B cell (primary cell): ENCODE data around the gene NOTCH1. TPM values are rescaled to one million over a fixed set of nuclear protein-coding genes. Genes with fewer than 3 reads are reported as not detected.

Source experiments
- ATAC-seq: fragments of 200-7000 bp; cut with Tn5 transposase; one replicate; pipeline ENCODE4 v1.10.0; 2021; ENCODE audit warnings: low read depth, mild to moderate bottlenecking, moderate number of reproducible peaks, moderate library complexity
- CTCF ChIA-PET: fragments of 350-600 bp; sonication (Branson Sonifier 250); formaldehyde crosslinking; loops from one replicate; lab custom pipeline; 2021; ENCODE audit warnings: antibody characterized with exemption, inconsistent platforms; lab: Charles Lee
- POLR2A ChIA-PET: fragments of 350-600 bp; sonication (Branson Sonifier 250); formaldehyde crosslinking; loops from one replicate; lab custom pipeline; 2021; ENCODE audit warnings: antibody characterized with exemption; lab: Charles Lee
- DNase-seq: peaks from one replicate; pipeline ENCODE4 v3.0.0; 2013
- H2AFZ ChIP-seq: 2 replicates; pipeline ENCODE4 v1.6.1; 2012; ENCODE audit warnings: mild to moderate bottlenecking, low read depth, low read length; ENCODE audit not compliant: insufficient read depth, poor library complexity, severe bottlenecking
- H3K27ac ChIP-seq, 2 donors: 1 replicate in 1 of 2; 2 replicates in 1 of 2; pipeline ENCODE4 v1.5.1; 2012 to 2013; ENCODE audit warnings: low read length in 2 of 2, mild to moderate bottlenecking in 2 of 2, moderate library complexity in 1 of 2
- H3K27me3 ChIP-seq, 4 experiments: fragments of 200-600 bp in 1 of 4; sonication (generic) in 1 of 4; replicated peaks in 1 of 4; 1 replicate in 2 of 4; 2 replicates in 2 of 4; pipeline versions ENCODE4 v1.6.1 to v1.7.0; 2013 to 2016; ENCODE audit warnings: low read length in 3 of 4, mild to moderate bottlenecking in 2 of 4, mixed read lengths in 1 of 4, moderate library complexity in 1 of 4; ENCODE audit not compliant: insufficient read depth in 4 of 4, control insufficient read depth in 3 of 4; ENCODE audit errors: control extremely low read depth in 1 of 4
- H3K36me3 ChIP-seq, 2 experiments: replicated peaks in 1 of 2; 1 replicate in 1 of 2; 2 replicates in 1 of 2; pipeline versions ENCODE4 v1.6.1 to v1.7.1; 2013; ENCODE audit warnings: low read length in 1 of 2; ENCODE audit not compliant: insufficient read depth in 2 of 2, control insufficient read depth in 1 of 2; ENCODE audit errors: control extremely low read depth in 1 of 2, extremely low read depth in 1 of 2
- H3K4me1 ChIP-seq, 2 donors: fragments of 200-600 bp in 1 of 2; sonication (generic) in 1 of 2; 1 replicate in 1 of 2; 2 replicates in 1 of 2; pipeline versions ENCODE4 v1.5.1 to v1.6.1; 2013 to 2017; ENCODE audit warnings: low read length in 2 of 2; ENCODE audit not compliant: control insufficient read depth in 2 of 2, insufficient read depth in 2 of 2
- H3K4me2 ChIP-seq: replicated peaks from 2 replicates; pipeline ENCODE3; 2012; ENCODE audit warnings: mild to moderate bottlenecking, low read depth, low read length; ENCODE audit not compliant: poor library complexity, severe bottlenecking
- H3K4me3 ChIP-seq, 5 experiments: fragments of 200-600 bp in 1 of 5; sonication (generic) in 1 of 5; 1 replicate in 3 of 5; 2 replicates in 2 of 5; pipeline versions ENCODE4 v1.5.1 to v1.7.0; 2011 to 2016; ENCODE audit warnings: low read length in 4 of 5, mild to moderate bottlenecking in 4 of 5, low read depth in 2 of 5, control low read depth in 1 of 5, moderate library complexity in 1 of 5; ENCODE audit not compliant: insufficient read depth in 1 of 5; ENCODE audit errors: control extremely low read depth in 1 of 5, extremely low read depth in 1 of 5
- H3K79me2 ChIP-seq: fragments of 200-600 bp; sonication (generic); one replicate; pipeline ENCODE4 v1.6.0; 2016; ENCODE audit warnings: low read length; ENCODE audit not compliant: control insufficient read depth, insufficient read depth
- H3K9ac ChIP-seq: fragments of 200-600 bp; sonication (generic); 2 replicates; pipeline ENCODE4 v1.6.1; 2017; ENCODE audit warnings: mild to moderate bottlenecking, low read length, moderate library complexity
- H3K9me3 ChIP-seq, 3 donors: one replicate each; pipeline versions ENCODE4 v1.6.1 to v1.7.1; 2013; ENCODE audit warnings: low read length in 2 of 3; ENCODE audit not compliant: control insufficient read depth in 2 of 3, insufficient read depth in 1 of 3; ENCODE audit errors: control extremely low read depth in 1 of 3
- H4K20me1 ChIP-seq: 2 replicates; pipeline ENCODE4 v1.6.0; 2012; ENCODE audit warnings: mild to moderate bottlenecking, low read length; ENCODE audit not compliant: insufficient read depth, control insufficient read depth, poor library complexity, severe bottlenecking
- H3K27ac Mint-ChIP-seq: one replicate; pipeline ENCODE4 v1.8.0; 2021; ENCODE audit warnings: mixed read lengths
- H3K27me3 Mint-ChIP-seq: one replicate; pipeline ENCODE4 v1.8.0; 2021; ENCODE audit warnings: mixed read lengths
- H3K4me1 Mint-ChIP-seq: one replicate; pipeline ENCODE4 v1.8.0; 2021; ENCODE audit warnings: mixed read lengths
- H3K4me3 Mint-ChIP-seq: one replicate; pipeline ENCODE4 v1.8.0; 2021; ENCODE audit warnings: mixed read lengths
- H3K9me3 Mint-ChIP-seq: one replicate; pipeline ENCODE4 v1.8.0; 2022; ENCODE audit warnings: mixed read lengths; ENCODE audit not compliant: insufficient read depth
- CTCF ChIP-seq: fragments of 200-600 bp; IDR thresholded peaks from one replicate; pipeline ENCODE4 v1.8.0; 2022; ENCODE audit warnings: antibody characterized with exemption, mild to moderate bottlenecking
- EZH2 ChIP-seq: IDR thresholded peaks from 2 replicates; pipeline ENCODE4 v1.6.1; 2012; ENCODE audit warnings: borderline replicate concordance, low read depth, mild to moderate bottlenecking, moderate library complexity, low read length; ENCODE audit not compliant: insufficient read depth, poor library complexity, severe bottlenecking
- WGBS: methylation state at CpG from one replicate; pipeline ENCODE4 v1.1.5; 2013; ENCODE audit warnings: missing lambda C conversion rate; ENCODE audit not compliant: insufficient coverage; 5-methylcytosine and 5-hydroxymethylcytosine counted together
- intact Hi-C: fragments of 100-400 bp; cut with micrococcal nuclease; formaldehyde crosslinking; loops from one replicate; pipeline ENCODE4 v1.10.0; 2022
- polyA plus RNA-seq: library from polyadenylated mRNA; depleted of rRNA; stranded (reverse); fragments of >200 nt; gene quantifications from 2 replicates; pipeline ENCODE4 v1.2.3, GENCODE V29; 2012
- total RNA-seq, 2 donors: library from RNA; stranded (reverse); fragments of 120-200 nt in 1 of 2; gene quantifications; 1 replicate in 1 of 2; 2 replicates in 1 of 2; pipeline versions ENCODE4 v1.2.3 to v1.2.4, GENCODE V29; 2013 to 2022

The NOTCH1 gene
- total and polyA plus RNA-seq, 2 donors (not counting 1 experiment from before 2014, with no cell fraction given) = 16.6 to 38.5 TPM

- CTCF ChIA-PET = interaction anchor here (1.1 to 1.6 kb wide), 2 partner anchors 13 to 26 kb away, joined by 3 to 4 read pairs; no protein-coding TSS in a partner anchor
- H3K4me2 ChIP-seq = no peak overlapping the region
- TF ChIP-seq EZH2 = no peak
- no peak for TF ChIP-seq CTCF
Measured at GRCh38 chr9:136565086-136565714, 19.4 kb upstream of the NOTCH1 start.

GRCh38 chr9:136564379-136564988, 18.6 kb upstream of the NOTCH1 start:
- DNase-seq (no peak), ATAC-seq (no peak)
- Mint-ChIP-seq H3K4me1 (no peaks in the 10 kb centered on the region), H3K27ac (no peak overlapping the region), H3K9me3 (no peaks in the 10 kb centered on the region), H3K27me3 (no peaks in the 10 kb centered on the region), H3K4me3 (no peak overlapping the region)
- Histone ChIP-seq H3K4me1 (peaks cover 6 to 22% of the 10 kb centered on the region in 2 donors), H3K36me3 (no peaks in the 10 kb centered on the region), H3K4me3 (no peak overlapping the region), H3K9ac (no peak overlapping the region), H4K20me1 (no peaks in the 10 kb centered on the region), H3K4me2 (no peak overlapping the region), H2AFZ (no peak overlapping the region), H3K9me3 (peaks cover 0 to 21% (median 5%) of the 10 kb centered on the region in 3 donors), H3K27me3 (no peaks in the 10 kb centered on the region), H3K79me2 (no peaks in the 10 kb centered on the region), H3K27ac (no peak overlapping the region)
- no peak for TF ChIP-seq EZH2
- no peak for TF ChIP-seq CTCF
- intact Hi-C loops = no loop called here
- CTCF ChIA-PET = interaction anchor here (1.1 to 1.6 kb wide), 2 partner anchors 12 to 25 kb away, joined by 3 to 4 read pairs; no protein-coding TSS in a partner anchor
- 85% methylated on average over 21 of the region's 21 CpGs for WGBS
- POLR2A ChIA-PET = interaction anchor here (0.5 kb wide), 1 partner anchor 9 kb away, joined by 5 read pairs; no protein-coding TSS in a partner anchor

More at GRCh38 chr9:136565086-136565714, 19.4 kb upstream of the NOTCH1 start:
- POLR2A ChIA-PET = interaction anchor here (0.5 kb wide), 1 partner anchor 8 kb away, joined by 5 read pairs; no protein-coding TSS in a partner anchor
- Histone ChIP-seq H3K9ac (no peak overlapping the region), H3K27ac (no peak overlapping the region), H2AFZ (no peak overlapping the region), H3K79me2 (no peaks in the 10 kb centered on the region), H3K36me3 (no peaks in the 10 kb centered on the region), H3K4me1 (peaks cover 6 to 22% of the 10 kb centered on the region in 2 donors), H4K20me1 (no peaks in the 10 kb centered on the region), H3K4me3 (no peak overlapping the region), H3K9me3 (peaks cover 0 to 14% (median 0%) of the 10 kb centered on the region in 3 donors), H3K27me3 (no peaks in the 10 kb centered on the region)
- intact Hi-C loops = no loop called here
- ATAC-seq (no peak), DNase-seq (no peak)
- WGBS = 89% methylated on average over 28 of the region's 28 CpGs
- H3K9me3 Mint-ChIP-seq = no peaks in the 10 kb centered on the region
- H3K4me3 Mint-ChIP-seq = no peak overlapping the region
- no peaks in the 10 kb centered on the region for H3K4me1 Mint-ChIP-seq
- no peaks in the 10 kb centered on the region for H3K27me3 Mint-ChIP-seq
- H3K27ac Mint-ChIP-seq = no peak overlapping the region
